Progenitor cell of endocrine pancreas (in vitro differentiated cells): ENCODE measurements around the gene ACD. TPM values are rescaled to one million over a fixed set of nuclear protein-coding genes. Genes with fewer than 3 reads are reported as not detected.

Experiments
- DNase-seq: peaks from one replicate; pipeline ENCODE4 v3.0.0; 2021; ENCODE audit warnings: low spot score; ENCODE audit not compliant: unreplicated experiment
- H3K27ac Mint-ChIP-seq: 2 replicates; pipeline ENCODE4 v1.8.0; 2021; ENCODE audit warnings: mild to moderate bottlenecking, moderate library complexity, mixed read lengths
- H3K27me3 Mint-ChIP-seq: 2 replicates; pipeline ENCODE4 v1.8.0; 2021; ENCODE audit warnings: mixed read lengths
- H3K36me3 Mint-ChIP-seq: 2 replicates; pipeline ENCODE4 v1.8.0; 2022; ENCODE audit warnings: mixed read lengths; ENCODE audit not compliant: insufficient read depth
- H3K4me1 Mint-ChIP-seq: 2 replicates; pipeline ENCODE4 v1.8.0; 2021; ENCODE audit warnings: low read depth, mixed read lengths
- H3K4me3 Mint-ChIP-seq: 2 replicates; pipeline ENCODE4 v1.8.0; 2021; ENCODE audit warnings: low read depth, mild to moderate bottlenecking, moderate library complexity, mixed read lengths
- H3K9me3 Mint-ChIP-seq: 2 replicates; pipeline ENCODE4 v1.8.0; 2021; ENCODE audit warnings: low read depth, mixed read lengths
- total RNA-seq: library from RNA; stranded (reverse); gene quantifications from 2 replicates; pipeline ENCODE4 v1.2.1, GENCODE V29; 2021
- TF ChIP-seq, protein P1 (sequence below): fragments of 200-600 bp; sonication (generic); IDR thresholded peaks from one replicate; pipeline ENCODE4 v1.5.0; 2021; ENCODE audit warnings: antibody characterized with exemption, mild to moderate bottlenecking; ENCODE audit not compliant: unreplicated experiment

ACD gene
- total RNA-seq, 1 donor from 2014 or later = 32.7 TPM

DNA sequence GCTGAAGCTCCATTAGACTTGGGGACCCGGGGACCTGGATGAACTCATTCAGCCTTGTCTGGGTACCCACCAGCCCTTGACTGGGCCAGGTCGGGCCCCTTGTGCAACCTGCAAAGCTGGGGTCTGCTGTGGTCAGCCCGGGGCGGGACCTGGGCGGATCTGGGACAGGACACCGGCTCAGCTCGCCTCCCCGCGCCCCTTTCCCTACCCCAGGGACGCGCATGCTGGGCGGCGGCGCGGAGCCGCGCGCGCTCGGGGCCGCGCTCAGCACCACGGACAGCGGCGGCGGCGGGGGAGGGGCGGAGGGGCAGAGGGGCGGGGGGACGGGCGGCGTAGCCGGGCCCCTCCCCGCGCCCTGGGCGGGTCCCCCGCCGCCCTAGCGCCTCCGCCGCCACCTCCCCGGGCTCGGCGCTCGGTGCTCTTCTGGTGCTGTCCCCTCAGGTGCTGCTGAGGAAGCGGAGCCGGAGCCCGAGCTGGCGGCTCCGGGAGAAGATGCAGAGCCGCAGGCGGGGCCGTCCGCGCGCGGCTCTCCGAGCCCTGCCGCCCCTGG, 7.4 kb downstream of the ACD start:
- Mint-ChIP-seq H3K4me3 (no peak overlapping the region), H3K27ac (no peak overlapping the region), H3K9me3 (no peaks in the 10 kb centered on the region), H3K36me3 (no peaks in the 10 kb centered on the region), H3K4me1 (peaks cover 4% of the 10 kb centered on the region), H3K27me3 (peaks cover 50% of the 10 kb centered on the region)
- no peak for DNase-seq
- TF ChIP-seq, protein P1, sequence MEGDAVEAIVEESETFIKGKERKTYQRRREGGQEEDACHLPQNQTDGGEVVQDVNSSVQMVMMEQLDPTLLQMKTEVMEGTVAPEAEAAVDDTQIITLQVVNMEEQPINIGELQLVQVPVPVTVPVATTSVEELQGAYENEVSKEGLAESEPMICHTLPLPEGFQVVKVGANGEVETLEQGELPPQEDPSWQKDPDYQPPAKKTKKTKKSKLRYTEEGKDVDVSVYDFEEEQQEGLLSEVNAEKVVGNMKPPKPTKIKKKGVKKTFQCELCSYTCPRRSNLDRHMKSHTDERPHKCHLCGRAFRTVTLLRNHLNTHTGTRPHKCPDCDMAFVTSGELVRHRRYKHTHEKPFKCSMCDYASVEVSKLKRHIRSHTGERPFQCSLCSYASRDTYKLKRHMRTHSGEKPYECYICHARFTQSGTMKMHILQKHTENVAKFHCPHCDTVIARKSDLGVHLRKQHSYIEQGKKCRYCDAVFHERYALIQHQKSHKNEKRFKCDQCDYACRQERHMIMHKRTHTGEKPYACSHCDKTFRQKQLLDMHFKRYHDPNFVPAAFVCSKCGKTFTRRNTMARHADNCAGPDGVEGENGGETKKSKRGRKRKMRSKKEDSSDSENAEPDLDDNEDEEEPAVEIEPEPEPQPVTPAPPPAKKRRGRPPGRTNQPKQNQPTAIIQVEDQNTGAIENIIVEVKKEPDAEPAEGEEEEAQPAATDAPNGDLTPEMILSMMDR = no peak

DNA sequence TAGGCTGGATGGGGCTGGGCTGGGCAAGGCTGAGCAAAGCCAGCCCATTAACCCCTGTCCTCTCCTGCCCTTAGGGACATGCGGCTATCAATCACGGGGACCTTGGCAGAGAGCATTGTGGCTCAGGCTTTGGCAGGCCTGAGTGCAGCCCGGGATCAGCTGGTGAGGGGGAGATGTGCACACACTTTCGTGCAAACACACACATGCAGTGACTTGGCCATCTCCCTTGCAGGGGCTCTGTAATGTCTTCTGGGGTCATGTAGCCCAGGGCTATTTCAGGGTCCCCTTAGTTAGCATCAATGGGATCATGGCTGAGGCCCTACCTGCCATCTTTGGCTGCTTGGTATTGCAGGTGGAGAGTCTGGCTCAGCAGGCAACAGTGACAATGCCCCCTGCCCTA, 8.2 kb downstream of the ACD start:
- Mint-ChIP-seq H3K27me3 (peaks cover 50% of the 10 kb centered on the region), H3K4me3 (peak overlapping the region; percentile 64), H3K27ac (no peak overlapping the region), H3K9me3 (no peaks in the 10 kb centered on the region), H3K36me3 (no peaks in the 10 kb centered on the region), H3K4me1 (peaks cover 4% of the 10 kb centered on the region)
- no peak for DNase-seq
- TF ChIP-seq, protein P1 = no peak

DNA sequence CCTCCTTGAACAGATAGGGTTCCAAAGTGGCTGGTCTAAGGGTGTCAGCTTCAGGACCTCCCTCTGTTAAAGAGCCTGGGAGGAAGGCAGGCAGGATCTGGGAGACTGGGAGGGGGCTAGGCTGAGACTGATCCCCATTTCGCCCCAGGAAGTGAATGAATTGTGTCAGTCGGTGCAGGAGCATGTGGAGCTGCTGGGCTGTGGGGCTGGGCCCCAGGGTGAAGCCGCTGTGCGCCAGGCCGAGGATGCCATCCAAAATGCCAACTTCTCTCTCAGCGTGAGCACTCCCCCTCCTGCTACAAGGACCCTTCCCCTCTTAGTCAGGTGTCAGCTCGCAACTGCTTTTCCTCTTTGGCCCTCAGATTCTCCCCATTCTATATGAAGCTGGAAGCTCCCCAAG, 9.0 kb downstream of the ACD start:
- Mint-ChIP-seq H3K4me3 (no peak overlapping the region), H3K27me3 (peaks cover 53% of the 10 kb centered on the region), H3K36me3 (no peaks in the 10 kb centered on the region), H3K27ac (no peak overlapping the region), H3K4me1 (peaks cover 4% of the 10 kb centered on the region), H3K9me3 (no peaks in the 10 kb centered on the region)
- no peak for DNase-seq
- TF ChIP-seq, protein P1 = no peak

DNA sequence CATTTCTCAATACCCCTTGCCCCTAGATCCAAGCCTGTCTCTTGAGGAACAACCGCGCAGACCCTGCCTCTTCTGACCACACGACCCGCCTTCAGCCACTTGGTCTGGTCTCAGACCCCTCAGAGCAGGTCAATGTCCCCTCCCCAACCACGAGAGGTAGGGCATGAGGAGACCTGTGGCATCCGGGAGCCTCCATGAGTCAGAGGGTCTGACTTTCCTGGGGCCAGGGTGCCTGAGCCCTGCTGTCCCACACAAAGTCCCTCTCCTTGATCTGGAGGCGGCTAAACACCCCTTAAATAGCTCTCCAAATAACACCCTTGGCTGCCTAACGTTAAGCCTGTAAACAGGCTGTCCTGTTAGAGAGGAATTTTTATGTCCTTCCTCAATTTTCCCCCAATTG, 10.0 kb downstream of the ACD start:
- peaks cover 4% of the 10 kb centered on the region for H3K4me1 Mint-ChIP-seq
- no peak for DNase-seq
- H3K27ac Mint-ChIP-seq = no peak overlapping the region
- TF ChIP-seq, protein P1 = no peak
- no peak overlapping the region for H3K4me3 Mint-ChIP-seq
- H3K27me3 Mint-ChIP-seq = peaks cover 49% of the 10 kb centered on the region
- no peaks in the 10 kb centered on the region for H3K9me3 Mint-ChIP-seq
- no peaks in the 10 kb centered on the region for H3K36me3 Mint-ChIP-seq

DNA sequence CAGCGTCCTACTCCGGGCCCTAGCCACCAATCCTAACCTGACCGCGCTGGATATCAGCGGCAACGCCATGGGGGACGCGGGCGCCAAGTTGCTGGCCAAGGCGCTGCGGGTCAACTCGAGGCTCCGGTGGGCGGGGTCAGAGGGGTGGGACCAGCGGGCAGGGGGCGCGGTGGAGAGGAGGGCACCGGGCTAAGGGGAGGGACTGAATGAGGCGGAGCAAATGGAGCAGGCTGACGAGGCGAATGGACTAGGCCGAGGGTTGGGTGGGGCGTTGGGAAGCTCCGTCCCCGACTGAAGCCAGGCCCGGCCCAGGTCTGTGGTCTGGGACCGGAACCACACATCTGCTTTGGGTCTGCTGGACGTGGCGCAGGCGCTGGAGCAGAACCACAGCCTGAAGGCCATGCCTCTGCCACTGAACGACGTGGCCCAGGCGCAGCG, 10.5 kb downstream of the ACD start:
- TF ChIP-seq, protein P1 = no peak
- Mint-ChIP-seq H3K4me1 (peaks cover 4% of the 10 kb centered on the region), H3K36me3 (no peaks in the 10 kb centered on the region), H3K4me3 (no peak overlapping the region), H3K27me3 (peaks cover 45% of the 10 kb centered on the region), H3K9me3 (no peaks in the 10 kb centered on the region), H3K27ac (no peak overlapping the region)
- no peak for DNase-seq
